GM23248 (cell line): Measurements from ENCODE around the gene OBI1. TPM values are rescaled to one million over a fixed set of nuclear protein-coding genes. Genes with fewer than 3 reads are reported as not detected.
A peak's percentile ranks its signal among the peaks of the same experiment; 100 is the strongest.

ENCODE experiments used
- DNase-seq: peaks from one replicate; pipeline ENCODE4 v3.0.0-alpha.2; 2015
- H2AFZ ChIP-seq: fragments of 200-600 bp; sonication (generic); 2 replicates; pipeline ENCODE4 v1.6.1; 2016; ENCODE audit warnings: antibody characterized with exemption
- H3F3A ChIP-seq: fragments of 200-600 bp; sonication (generic); 2 replicates; pipeline ENCODE4 v1.6.1; 2016; ENCODE audit warnings: mild to moderate bottlenecking, antibody characterized with exemption, mixed run types; ENCODE audit not compliant: insufficient read depth
- H3K27ac ChIP-seq: fragments of 200-600 bp; sonication (generic); 2 replicates; pipeline ENCODE4 v1.5.1; 2016; ENCODE audit warnings: mild to moderate bottlenecking
- H3K27me3 ChIP-seq: fragments of 200-600 bp; sonication (generic); replicated peaks from 2 replicates; pipeline ENCODE4 v1.6.1; 2016; ENCODE audit warnings: mild to moderate bottlenecking; ENCODE audit not compliant: insufficient read depth
- H3K36me3 ChIP-seq: fragments of 200-600 bp; sonication (generic); 2 replicates; pipeline ENCODE4 v1.6.1; 2016; ENCODE audit warnings: low read depth, mild to moderate bottlenecking
- H3K4me1 ChIP-seq: fragments of 200-600 bp; sonication (generic); 2 replicates; pipeline ENCODE4 v1.6.1; 2016; ENCODE audit warnings: mild to moderate bottlenecking; ENCODE audit not compliant: insufficient read depth
- H3K4me2 ChIP-seq: fragments of 200-600 bp; sonication (generic); one replicate; pipeline ENCODE4 v1.6.1; 2016; ENCODE audit warnings: mild to moderate bottlenecking; ENCODE audit not compliant: unreplicated experiment
- H3K4me3 ChIP-seq: fragments of 200-600 bp; sonication (generic); 2 replicates; pipeline ENCODE4 v1.5.1; 2016; ENCODE audit warnings: mild to moderate bottlenecking
- H3K79me2 ChIP-seq: fragments of 200-600 bp; sonication (generic); 2 replicates; pipeline ENCODE4 v1.6.1; 2016; ENCODE audit warnings: mild to moderate bottlenecking; ENCODE audit not compliant: insufficient read depth
- H3K9ac ChIP-seq: fragments of 200-600 bp; sonication (generic); 2 replicates; pipeline ENCODE4 v1.6.1; 2016; ENCODE audit warnings: mild to moderate bottlenecking
- H3K9me2 ChIP-seq: fragments of 200-600 bp; sonication (generic); 2 replicates; pipeline ENCODE4 v1.6.1; 2016; ENCODE audit warnings: mixed run types, mild to moderate bottlenecking, moderate library complexity; ENCODE audit not compliant: insufficient read depth
- H3K9me3 ChIP-seq: fragments of 200-600 bp; sonication (generic); one replicate; pipeline ENCODE4 v1.6.1; 2017; ENCODE audit warnings: low read depth
- H4K20me1 ChIP-seq: fragments of 200-600 bp; sonication (generic); 2 replicates; pipeline ENCODE4 v1.6.0; 2016; ENCODE audit not compliant: insufficient read depth
- EZH2 ChIP-seq: fragments of 200-600 bp; sonication (generic); IDR thresholded peaks from 2 replicates; pipeline ENCODE4 v1.6.1; 2018; ENCODE audit warnings: antibody characterized with exemption, mild to moderate bottlenecking; ENCODE audit not compliant: insufficient read depth, poor library complexity, severe bottlenecking
- EZH2phosphoT487 ChIP-seq: fragments of 200-600 bp; sonication (generic); IDR thresholded peaks from 2 replicates; pipeline ENCODE4 v1.6.1; 2018; ENCODE audit warnings: antibody characterized with exemption, moderate library complexity, mild to moderate bottlenecking, low read depth; ENCODE audit not compliant: insufficient read depth
- WGBS, 2 experiments: methylation state at CpG; one replicate each; pipeline ENCODE4 v1.1.6; 2015 to 2017; ENCODE audit warnings: low lambda C conversion rate in 2 of 2, low coverage in 1 of 2; ENCODE audit errors: missing lambda C conversion rate in 2 of 2; 5-methylcytosine and 5-hydroxymethylcytosine counted together
- in situ Hi-C: fragments of 300-500 bp; cut with MboI; formaldehyde crosslinking; loops from 2 replicates; pipeline ENCODE4 v1.15.0; 2020
- polyA plus RNA-seq: library from polyadenylated mRNA; unstranded; fragments of >200 nt; fragmentation: Nextera tagmentation; extraction: Ambion mirVana; gene quantifications from 2 replicates; pipeline ENCODE4 v1.2.1, GENCODE V29; 2016
- total RNA-seq: library from RNA; depleted of rRNA; stranded (reverse); fragments of >200 nt; shearing (Covaris generic); gene quantifications from 2 replicates; pipeline ENCODE4 v1.2.3, GENCODE V29; 2014

OBI1 gene
- total and polyA plus RNA-seq, 2 experiments from 2014 or later: 7.9 to 10.6 TPM

DNA sequence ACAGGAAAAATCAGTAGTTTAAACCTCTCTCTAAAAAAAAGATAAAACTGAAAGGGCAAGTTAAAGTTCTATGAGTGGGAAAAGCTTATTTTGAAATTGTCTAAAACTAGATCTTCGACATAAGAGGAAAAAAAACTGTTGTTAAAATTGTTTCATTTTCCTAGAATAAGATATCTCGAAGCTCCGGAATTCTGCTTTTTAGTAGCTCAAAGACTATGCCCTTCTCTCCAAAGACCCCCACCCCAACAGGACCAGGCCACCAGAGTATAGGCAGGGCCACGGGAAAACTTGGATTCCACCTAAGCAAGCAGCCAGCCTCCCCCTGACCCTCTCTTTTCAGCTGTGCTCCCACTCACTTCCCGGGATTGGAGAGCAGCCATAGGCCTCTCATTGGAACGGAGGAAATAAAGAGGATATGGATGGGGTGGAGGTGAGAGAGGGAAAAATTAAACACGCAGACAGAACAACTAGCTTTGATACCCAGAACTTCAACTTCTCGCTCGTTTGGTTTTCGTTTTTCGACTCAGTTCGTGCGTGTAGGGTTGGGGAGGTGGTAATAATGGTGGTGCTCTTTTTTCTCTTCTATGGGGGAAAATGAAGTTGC, 58.6 kb downstream of the OBI1 start:
- H3K9me2 ChIP-seq: no peaks in the 10 kb centered on the region
- H2AFZ ChIP-seq: no peak overlapping the region
- DNase-seq: no peak
- H3F3A ChIP-seq: 0 out of 2 replicates have a peak, but pooled peaks cover 9% of the 10 kb centered on the region
- no peaks in the 10 kb centered on the region for H3K4me1 ChIP-seq
- no peak overlapping the region for H3K27ac ChIP-seq
- no peaks in the 10 kb centered on the region for H3K79me2 ChIP-seq
- no peak for TF ChIP-seq EZH2
- TF ChIP-seq EZH2phosphoT487: 0 out of 2 replicates have a peak, but pooled peaks have one; percentile 15
- no peaks in the 10 kb centered on the region for H3K36me3 ChIP-seq
- H3K9me3 ChIP-seq: no peaks in the 10 kb centered on the region
- H3K27me3 ChIP-seq: peaks cover 88% of the 10 kb centered on the region
- H3K4me2 ChIP-seq: no peak overlapping the region
- H4K20me1 ChIP-seq: no peaks in the 10 kb centered on the region
- no peak overlapping the region for H3K4me3 ChIP-seq
- in situ Hi-C loops: no loop called here
- WGBS, 2 experiments: 24 to 25% methylated on average over 13 of the region's 13 CpGs
- H3K9ac ChIP-seq: no peak overlapping the region

DNA sequence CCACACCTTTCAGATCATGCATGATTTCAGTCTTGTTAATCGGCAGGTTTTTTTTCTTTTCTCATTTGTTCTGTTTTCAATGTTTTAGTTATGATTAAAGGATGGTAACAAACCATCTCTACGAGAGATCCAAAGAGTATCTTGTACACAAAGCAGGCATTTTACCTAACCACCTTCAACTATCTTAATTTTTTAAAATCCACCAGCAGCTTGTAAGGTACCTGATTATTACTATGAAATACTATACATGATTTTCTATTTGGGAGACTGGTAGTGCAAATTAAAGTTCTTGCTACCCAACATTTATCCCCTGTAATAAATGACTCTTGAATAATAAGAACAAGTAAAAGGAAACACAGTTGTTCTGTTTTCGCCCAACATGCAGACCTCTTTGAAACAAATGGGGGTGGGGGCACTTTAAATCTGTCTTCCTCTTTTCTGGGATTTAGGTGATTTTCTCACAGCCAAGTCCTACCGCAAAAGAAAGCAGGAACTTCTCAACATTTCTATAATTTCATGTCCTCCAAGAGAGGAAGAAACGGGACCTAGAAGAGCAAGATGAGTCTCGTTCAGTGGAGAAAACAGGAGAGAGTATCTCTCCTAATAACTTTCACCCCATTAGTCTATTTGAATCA, 59.2 kb downstream of the OBI1 start:
- TF ChIP-seq EZH2 (no peak), EZH2phosphoT487 (peak; percentile 47; the same call in 1 of the 2 replicates)
- H3K79me2 ChIP-seq: no peaks in the 10 kb centered on the region

DNA sequence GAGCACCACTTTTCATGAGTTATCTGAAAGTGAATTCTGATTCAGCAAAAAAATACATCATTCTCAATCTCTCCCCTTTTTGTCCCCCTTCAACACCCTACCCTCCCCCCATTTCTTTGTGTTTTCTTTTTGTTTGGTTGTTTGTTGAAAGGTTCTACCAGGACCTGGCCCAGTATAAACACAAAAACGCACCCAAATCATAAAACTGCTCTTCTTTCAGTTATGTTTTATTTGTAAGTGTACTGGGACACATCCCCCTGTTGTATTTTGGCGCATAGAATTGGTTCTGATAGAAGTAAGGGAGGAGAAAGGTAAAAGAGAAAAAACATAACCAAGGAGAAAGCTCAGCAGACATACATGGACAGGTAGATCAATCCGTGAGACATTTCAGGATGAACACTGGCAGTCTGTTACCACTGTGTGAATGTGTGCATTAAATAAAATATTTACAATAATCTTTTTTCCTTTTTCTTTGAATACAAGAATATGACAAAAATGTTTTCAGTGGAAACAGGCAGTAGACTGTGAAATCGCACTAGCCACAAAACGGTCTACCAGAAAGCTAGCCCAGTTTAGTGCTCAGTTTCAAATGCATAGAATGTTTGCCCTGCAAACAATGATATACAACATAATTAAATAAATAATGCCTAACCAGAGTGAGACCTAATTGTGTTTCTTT, 59.9 kb downstream of the OBI1 start:
- H3F3A ChIP-seq: no peaks in the 10 kb centered on the region
- H3K9ac ChIP-seq: no peak overlapping the region
- H3K4me2 ChIP-seq: no peak overlapping the region
- H2AFZ ChIP-seq: no peak overlapping the region
- no peaks in the 10 kb centered on the region for H3K9me2 ChIP-seq
- H3K27me3 ChIP-seq: peaks cover 89% of the 10 kb centered on the region
- no peaks in the 10 kb centered on the region for H3K4me1 ChIP-seq
- H3K9me3 ChIP-seq: no peaks in the 10 kb centered on the region
- H3K79me2 ChIP-seq: no peaks in the 10 kb centered on the region
- H3K4me3 ChIP-seq: no peak overlapping the region
- TF ChIP-seq EZH2 (no peak), EZH2phosphoT487 (no peak)
- no peak for DNase-seq
- no peaks in the 10 kb centered on the region for H4K20me1 ChIP-seq
- no peaks in the 10 kb centered on the region for H3K36me3 ChIP-seq
- in situ Hi-C loops: no loop called here
- 14 to 15% methylated on average over 5 of the region's 5 CpGs for WGBS, 2 experiments
- H3K27ac ChIP-seq: no peak overlapping the region

More for the DNA sequence above, 59.2 kb downstream of the OBI1 start:
- no peaks in the 10 kb centered on the region for H4K20me1 ChIP-seq
- in situ Hi-C loops: no loop called here
- H3K4me2 ChIP-seq: no peak overlapping the region
- no peak overlapping the region for H3K9ac ChIP-seq
- no peaks in the 10 kb centered on the region for H3K36me3 ChIP-seq
- H3K9me3 ChIP-seq: no peaks in the 10 kb centered on the region
- H3F3A ChIP-seq: 0 out of 2 replicates have a peak, but pooled peaks cover 6% of the 10 kb centered on the region
- no peak overlapping the region for H2AFZ ChIP-seq
- H3K4me1 ChIP-seq: no peaks in the 10 kb centered on the region
- peaks cover 89% of the 10 kb centered on the region for H3K27me3 ChIP-seq
- no peak for DNase-seq
- no peak overlapping the region for H3K27ac ChIP-seq
- WGBS, 2 experiments: 5 to 11% methylated on average over 6 of the region's 6 CpGs
- no peak overlapping the region for H3K4me3 ChIP-seq
- no peaks in the 10 kb centered on the region for H3K9me2 ChIP-seq

DNA sequence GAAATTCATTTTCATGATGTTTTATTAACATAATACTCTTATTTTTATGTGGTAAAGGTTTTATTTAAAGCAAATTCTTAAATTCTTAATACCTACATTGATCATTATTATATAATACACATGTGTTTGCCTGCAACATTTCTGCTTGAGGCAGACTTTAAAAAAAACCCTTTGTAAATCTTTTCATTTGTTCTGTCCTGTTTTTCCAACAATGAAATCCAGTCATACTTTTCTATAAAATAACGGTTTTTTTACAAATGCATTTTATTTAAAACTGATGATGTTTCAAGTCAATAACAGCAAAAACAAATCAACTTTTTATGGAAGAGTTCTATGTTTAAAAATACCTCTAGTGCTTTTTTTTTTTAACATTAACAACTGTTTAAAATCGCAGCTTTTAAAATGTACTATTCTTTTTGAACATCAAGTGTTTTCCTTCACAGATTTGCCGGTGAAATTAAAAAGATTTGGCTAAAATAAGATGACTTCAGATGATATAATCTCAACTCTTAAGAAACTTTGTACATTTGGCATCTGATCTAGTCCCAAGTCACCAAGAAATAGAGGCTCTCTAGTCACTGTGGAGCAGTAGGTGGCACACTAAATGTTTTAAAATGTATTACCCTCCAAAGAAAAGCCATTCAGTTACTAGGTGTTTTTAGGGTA, 60.7 kb downstream of the OBI1 start:
- Histone ChIP-seq H3K9me2 (no peaks in the 10 kb centered on the region), H3F3A (no peaks in the 10 kb centered on the region), H3K79me2 (no peaks in the 10 kb centered on the region), H3K27ac (no peak overlapping the region), H3K4me1 (no peaks in the 10 kb centered on the region), H4K20me1 (no peaks in the 10 kb centered on the region), H3K36me3 (no peaks in the 10 kb centered on the region), H3K9ac (no peak overlapping the region), H3K4me3 (no peak overlapping the region), H3K9me3 (no peaks in the 10 kb centered on the region), H3K27me3 (peaks cover 91% of the 10 kb centered on the region), H2AFZ (no peak overlapping the region), H3K4me2 (no peak overlapping the region)
- TF ChIP-seq EZH2: no peak
- no peak for TF ChIP-seq EZH2phosphoT487
- in situ Hi-C loops: no loop called here
- 3 to 6% methylated on average over 3 of the region's 3 CpGs for WGBS, 2 experiments
- DNase-seq: no peak
